Keratinocyte (primary cell): ENCODE measurements around the gene LARP4. TPM values are rescaled to one million over a fixed set of nuclear protein-coding genes. Genes with fewer than 3 reads are reported as not detected.
"Not testable (repeated sequence)": the region's sequence is repeated elsewhere in the genome, so short reads cannot be mapped to it uniquely, and the experiment has no call there.

ENCODE experiments used
- DNase-seq: peaks from one replicate; pipeline ENCODE4 v3.0.0-alpha.2; 2011; ENCODE audit warnings: low read depth, missing footprints, low spot score
- FAIRE-seq: peaks from 2 replicates; lab custom pipeline; 2011; peaks lifted over from hg19 to GRCh38; lab: Jason Lieb, UNC
- H2AFZ ChIP-seq: 2 replicates; pipeline ENCODE4 v1.6.0; 2012; ENCODE audit warnings: low read length, control low read depth, inconsistent platforms; ENCODE audit not compliant: control insufficient read depth
- H3K27ac ChIP-seq: 2 replicates; pipeline ENCODE4 v1.5.1; 2011; ENCODE audit warnings: low read length; ENCODE audit not compliant: control insufficient read depth, insufficient read depth
- H3K27me3 ChIP-seq: 3 replicates; pipeline ENCODE4 v1.6.0; 2011; ENCODE audit warnings: low read length; ENCODE audit not compliant: control insufficient read depth, insufficient read depth; ENCODE audit errors: extremely low read depth
- H3K36me3 ChIP-seq, 2 experiments: 2 replicates in 1 of 2; 3 replicates in 1 of 2; pipeline ENCODE4 v1.5.1; 2011; ENCODE audit warnings: low read length in 2 of 2, mild to moderate bottlenecking in 1 of 2; ENCODE audit not compliant: control insufficient read depth in 2 of 2, insufficient read depth in 2 of 2; ENCODE audit errors: extremely low read depth in 1 of 2
- H3K4me1 ChIP-seq: 3 replicates; pipeline ENCODE4 v1.5.1; 2011; ENCODE audit warnings: low read length; ENCODE audit not compliant: control insufficient read depth, insufficient read depth; ENCODE audit errors: extremely low read depth
- H3K4me2 ChIP-seq: 3 replicates; pipeline ENCODE4 v1.6.0; 2011; ENCODE audit warnings: low read depth, low read length; ENCODE audit not compliant: control insufficient read depth, insufficient read depth; ENCODE audit errors: extremely low read depth
- H3K4me3 ChIP-seq, 3 experiments: fragments of 200-600 bp in 1 of 3; sonication (generic) in 1 of 3; 2 replicates in 2 of 3; 3 replicates in 1 of 3; pipeline ENCODE4 v1.5.1; 2011 to 2016; ENCODE audit warnings: low read length in 3 of 3, mild to moderate bottlenecking in 3 of 3, control low read depth in 2 of 3, inconsistent platforms in 1 of 3, low read depth in 1 of 3, mixed read lengths in 1 of 3, mixed run types in 1 of 3, moderate library complexity in 1 of 3; ENCODE audit not compliant: control insufficient read depth in 2 of 3, insufficient read depth in 2 of 3; ENCODE audit errors: extremely low read depth in 1 of 3
- H3K79me2 ChIP-seq: 2 replicates; pipeline ENCODE4 v1.6.0; 2012; ENCODE audit warnings: low read length; ENCODE audit not compliant: control insufficient read depth, insufficient read depth
- H3K9ac ChIP-seq: 3 replicates; pipeline ENCODE4 v1.6.0; 2011; ENCODE audit warnings: low read length; ENCODE audit not compliant: control insufficient read depth, insufficient read depth; ENCODE audit errors: extremely low read depth
- H3K9me1 ChIP-seq: 3 replicates; pipeline ENCODE4 v1.6.0; 2011; ENCODE audit warnings: low read length; ENCODE audit not compliant: control insufficient read depth, insufficient read depth; ENCODE audit errors: extremely low read depth
- H3K9me3 ChIP-seq: 2 replicates; pipeline ENCODE4 v1.5.1; 2012; ENCODE audit warnings: low read depth, low read length; ENCODE audit not compliant: control insufficient read depth
- H4K20me1 ChIP-seq: 3 replicates; pipeline ENCODE4 v1.6.0; 2011; ENCODE audit warnings: low read length; ENCODE audit not compliant: control insufficient read depth, insufficient read depth; ENCODE audit errors: extremely low read depth
- CTCF ChIP-seq, 3 experiments: IDR thresholded peaks in 1 of 3; conservative IDR thresholded peaks in 1 of 3; optimal IDR thresholded peaks in 1 of 3; 2 replicates in 2 of 3; 3 replicates in 1 of 3; pipeline versions ENCODE3 to v1.5.1; 2011; ENCODE audit warnings: low read length in 3 of 3, mild to moderate bottlenecking in 3 of 3, moderate library complexity in 2 of 3, control low read depth in 1 of 3, inconsistent platforms in 1 of 3; ENCODE audit not compliant: insufficient read depth in 2 of 3; ENCODE audit errors: extremely low read depth in 1 of 3
- EZH2 ChIP-seq: IDR thresholded peaks from one replicate; pipeline ENCODE4 v1.6.1; 2012; ENCODE audit warnings: inconsistent platforms, mild to moderate bottlenecking, low read length, moderate library complexity
- dilution Hi-C: fragments of 300-500 bp; cut with MboI; formaldehyde crosslinking; loops from one replicate; pipeline ENCODE4 v1.7.0; 2020; ENCODE audit warnings: low sequenced_read_pairs; ENCODE audit not compliant: extremely low pct_ligation_motif_present
- polyA plus RNA-seq, 5 experiments: library from polyadenylated mRNA; depleted of rRNA in 3 of 5; stranded (reverse) in 3 of 5; stranded (forward) in 1 of 5; unstranded in 1 of 5; fragments of >200 nt; gene quantifications; 1 replicate in 1 of 5; 2 replicates in 3 of 5; 3 replicates in 1 of 5; pipeline versions ENCODE4 v1.2.1 to v1.2.3, GENCODE V29; 2011 to 2012; ENCODE audit warnings: missing spikeins in 2 of 5, low read depth in 1 of 5, low replicate concordance in 1 of 5

The LARP4 gene
- polyA plus RNA-seq, 1 donor (not counting 4 experiments of a cell fraction or from before 2014, with no cell fraction given), result 33.2 TPM

- no peak for FAIRE-seq
- Histone ChIP-seq H3K79me2 (no peaks in the 10 kb centered on the region), H3K4me1 (no peaks in the 10 kb centered on the region), H3K4me3 (no peak overlapping the region), H3K27ac (no peak overlapping the region), H3K27me3 (no peaks in the 10 kb centered on the region), H4K20me1 (no peaks in the 10 kb centered on the region), H3K36me3 (no peaks in the 10 kb centered on the region), H3K9me3 (no peaks in the 10 kb centered on the region), H3K9ac (no peak overlapping the region), H3K9me1 (no peaks in the 10 kb centered on the region), H3K4me2 (no peak overlapping the region), H2AFZ (no peak overlapping the region)
- DNase-seq, result no peak
- TF ChIP-seq EZH2, result no peak
- TF ChIP-seq CTCF (optimal IDR thresholded peaks at IDR 0.05 in 1 of 3, IDR thresholded peaks at IDR 0.05 in 1 of 3, conservative IDR thresholded peaks at IDR 0.05 in 1 of 3; ENCODE audit: extremely low read depth in 1 of 3, insufficient read depth in 2 of 3, low read length in 3 of 3), result no peak
- dilution Hi-C loops, result no loop called here
Observed at GRCh38 chr12:50365709-50366406, 34.8 kb upstream of the LARP4 start.

GRCh38 chr12:50370672-50371071, 30.0 kb upstream of the LARP4 start:
- H3K4me1 ChIP-seq, H3K79me2 ChIP-seq, FAIRE-seq, H2AFZ ChIP-seq, H3K27ac ChIP-seq, H3K9me1 ChIP-seq, H3K4me2 ChIP-seq, DNase-seq, H3K27me3 ChIP-seq, H3K4me3 ChIP-seq, H3K9me3 ChIP-seq, dilution Hi-C loops, H3K9ac ChIP-seq, H4K20me1 ChIP-seq, H3K36me3 ChIP-seq: not testable (repeated sequence)

- Histone ChIP-seq H2AFZ (no peak overlapping the region), H3K9me3 (no peaks in the 10 kb centered on the region), H3K36me3 (no peaks in the 10 kb centered on the region), H3K9me1 (peaks cover 2% of the 10 kb centered on the region), H4K20me1 (no peaks in the 10 kb centered on the region), H3K79me2 (no peaks in the 10 kb centered on the region), H3K4me3 (no peak overlapping the region), H3K27ac (no peak overlapping the region), H3K4me2 (no peak overlapping the region), H3K9ac (no peak overlapping the region), H3K4me1 (no peaks in the 10 kb centered on the region), H3K27me3 (no peaks in the 10 kb centered on the region)
- DNase-seq, result no peak
- TF ChIP-seq EZH2 (no peak), CTCF (optimal IDR thresholded peaks at IDR 0.05 in 1 of 3, IDR thresholded peaks at IDR 0.05 in 1 of 3, conservative IDR thresholded peaks at IDR 0.05 in 1 of 3; ENCODE audit: extremely low read depth in 1 of 3, insufficient read depth in 2 of 3, low read length in 3 of 3) (no peak)
- no peak for FAIRE-seq
- dilution Hi-C loops, result no loop called here
Observed at GRCh38 chr12:50375802-50376201, 24.9 kb upstream of the LARP4 start.
